Tibial nerve (tissue), 4 donors: ENCODE measurements around the gene RPTOR. TPM values are rescaled to one million over a fixed set of nuclear protein-coding genes. Genes with fewer than 3 reads are reported as not detected.

ENCODE experiments used
- DNase-seq, 2 donors: peaks; one replicate each; pipeline ENCODE4 v3.0.0-alpha.2; 2019; ENCODE audit warnings: low spot score in 2 of 2
- H3K27ac ChIP-seq, 4 donors: fragments of 200-600 bp; sonication (generic) in 3 of 4; one replicate each; pipeline ENCODE4 v1.5.1; 2017 to 2019; ENCODE audit warnings: mild to moderate bottlenecking in 1 of 4
- H3K27me3 ChIP-seq, 2 donors: fragments of 200-600 bp; sonication (generic) in 1 of 2; one replicate each; pipeline versions ENCODE4 v1.5.1 to v1.6.0; 2017 to 2019
- H3K36me3 ChIP-seq, 3 donors: fragments of 200-600 bp; sonication (generic); one replicate each; pipeline ENCODE4 v1.5.1; 2018 to 2019
- H3K4me1 ChIP-seq, 4 donors: fragments of 200-600 bp; sonication (generic) in 3 of 4; one replicate each; pipeline ENCODE4 v1.5.1; 2017 to 2019
- H3K4me3 ChIP-seq, 4 donors: fragments of 200-600 bp; sonication (generic) in 3 of 4; one replicate each; pipeline ENCODE4 v1.5.1; 2017 to 2019; ENCODE audit warnings: mild to moderate bottlenecking in 1 of 4, moderate library complexity in 1 of 4
- H3K9me3 ChIP-seq, 4 donors: fragments of 200-600 bp; sonication (generic) in 3 of 4; one replicate each; pipeline ENCODE4 v1.5.1; 2017 to 2019
- CTCF ChIP-seq, 5 experiments: fragments of 200-600 bp in 3 of 5; fragments of 450-650 bp in 2 of 5; sonication (generic) in 3 of 5; IDR thresholded peaks; one replicate each; pipeline ENCODE4 v1.5.1; 2016 to 2019; ENCODE audit warnings: antibody characterized with exemption in 5 of 5, mild to moderate bottlenecking in 3 of 5, moderate library complexity in 2 of 5
- EP300 ChIP-seq, 2 donors: sonication (generic); formaldehyde crosslinking; IDR thresholded peaks; one replicate each; pipeline ENCODE4 v1.6.1; 2017; ENCODE audit warnings: antibody characterized with exemption in 2 of 2, mild to moderate bottlenecking in 1 of 2
- POLR2A ChIP-seq, 2 donors: fragments of 450-650 bp; IDR thresholded peaks; one replicate each; pipeline ENCODE4 v1.6.1; 2017; ENCODE audit warnings: antibody characterized with exemption in 2 of 2, mild to moderate bottlenecking in 2 of 2, moderate library complexity in 2 of 2
- WGBS, 2 donors: methylation state at CpG; one replicate each; pipeline ENCODE4 v1.1.5; 2018; 5-methylcytosine and 5-hydroxymethylcytosine counted together
- total RNA-seq, 4 donors: library from RNA; depleted of rRNA; stranded (reverse); fragments of >200 nt; gene quantifications; one replicate each; pipeline ENCODE4 v1.1.0, GENCODE V29; 2016

Gene RPTOR
- total RNA-seq, 4 donors from 2014 or later, result 34.7 to 56.4 (median 40.1) TPM

- H3K4me3 ChIP-seq, result no peak overlapping the region
- no peak for DNase-seq
- no peaks in the 10 kb centered on the region for H3K9me3 ChIP-seq
- WGBS, 2 donors, result 77 to 78% methylated on average over 5 of the region's 5 CpGs
- peaks cover 0 to 4% (median 0%) of the 10 kb centered on the region in 4 donors for H3K4me1 ChIP-seq
- H3K36me3 ChIP-seq, result no peaks in the 10 kb centered on the region
- TF ChIP-seq CTCF (IDR thresholded peaks at IDR 0.05), result no peak
- TF ChIP-seq POLR2A (IDR thresholded peaks at IDR 0.05), result no peak
- no peaks in the 10 kb centered on the region for H3K27me3 ChIP-seq
- H3K27ac ChIP-seq, result no peak overlapping the region
Observed at GRCh38 chr17:80609757-80610156, 65.1 kb downstream of the RPTOR start.

GRCh38 chr17:80611816-80612215 is 67.2 kb downstream of the RPTOR start:
- no peak overlapping the region for H3K4me3 ChIP-seq
- TF ChIP-seq CTCF (IDR thresholded peaks at IDR 0.05) (no peak), EP300 (IDR thresholded peaks at IDR 0.05) (no peak), POLR2A (IDR thresholded peaks at IDR 0.05) (no peak)
- H3K27ac ChIP-seq, result no peak overlapping the region
- H3K9me3 ChIP-seq, result no peaks in the 10 kb centered on the region
- DNase-seq, result no peak
- H3K36me3 ChIP-seq, result no peaks in the 10 kb centered on the region
- H3K4me1 ChIP-seq, result peaks cover 0 to 4% (median 0%) of the 10 kb centered on the region in 4 donors
- WGBS, 2 donors, result 46 to 53% methylated on average over 1 of the region's 1 CpG
- no peaks in the 10 kb centered on the region for H3K27me3 ChIP-seq

- 90 to 91% methylated on average over 15 of the region's 15 CpGs for WGBS, 2 donors
- H3K9me3 ChIP-seq, result no peaks in the 10 kb centered on the region
- no peak for DNase-seq
- H3K4me3 ChIP-seq, result no peak overlapping the region
- H3K4me1 ChIP-seq, result peaks cover 0 to 4% (median 0%) of the 10 kb centered on the region in 4 donors
- TF ChIP-seq POLR2A (IDR thresholded peaks at IDR 0.05), result no peak
- no peak for TF ChIP-seq EP300 (IDR thresholded peaks at IDR 0.05)
- TF ChIP-seq CTCF (IDR thresholded peaks at IDR 0.05), result no peak
- H3K36me3 ChIP-seq, result no peaks in the 10 kb centered on the region
- no peaks in the 10 kb centered on the region for H3K27me3 ChIP-seq
- no peak overlapping the region for H3K27ac ChIP-seq
Observed at GRCh38 chr17:80612997-80613731, 68.5 kb downstream of the RPTOR start.

- no peaks in the 10 kb centered on the region for H3K9me3 ChIP-seq
- no peak for TF ChIP-seq CTCF (IDR thresholded peaks at IDR 0.05)
- H3K4me1 ChIP-seq, result peaks cover 0 to 4% (median 0%) of the 10 kb centered on the region in 4 donors
- H3K27ac ChIP-seq, result no peak overlapping the region
- H3K4me3 ChIP-seq, result no peak overlapping the region
- no peak for DNase-seq
- WGBS, 2 donors, result 85 to 95% methylated on average over 12 of the region's 12 CpGs
- H3K27me3 ChIP-seq, result no peaks in the 10 kb centered on the region
- H3K36me3 ChIP-seq, result no peaks in the 10 kb centered on the region
Observed at GRCh38 chr17:80613732-80614071, 69.1 kb downstream of the RPTOR start.

GRCh38 chr17:80614332-80615047 is 69.9 kb downstream of the RPTOR start:
- Histone ChIP-seq H3K36me3 (no peaks in the 10 kb centered on the region), H3K27me3 (no peaks in the 10 kb centered on the region), H3K4me1 (peaks cover 0 to 4% (median 0%) of the 10 kb centered on the region in 4 donors), H3K9me3 (no peaks in the 10 kb centered on the region), H3K4me3 (no peak overlapping the region), H3K27ac (no peak overlapping the region)
- TF ChIP-seq POLR2A (IDR thresholded peaks at IDR 0.05) (no peak), CTCF (IDR thresholded peaks at IDR 0.05) (no peak), EP300 (IDR thresholded peaks at IDR 0.05) (no peak)
- DNase-seq, result no peak
- WGBS, 2 donors, result 79 to 88% methylated on average over 12 of the region's 12 CpGs
